Smooth muscle cell (in vitro differentiated cells): ENCODE results near the gene RAB38. TPM values are rescaled to one million over a fixed set of nuclear protein-coding genes. Genes with fewer than 3 reads are reported as not detected.

ENCODE experiments used
- DNase-seq: peaks from one replicate; lab custom pipeline; 2025; ENCODE audit not compliant: unreplicated experiment; lab: John Stamatoyannopoulos, UW
- H2AFZ ChIP-seq: fragments of 200-600 bp; sonication (generic); 2 replicates; pipeline ENCODE4 v1.6.0; 2016; ENCODE audit warnings: antibody characterized with exemption, low read depth, mild to moderate bottlenecking
- H3F3A ChIP-seq: fragments of 200-600 bp; sonication (generic); 2 replicates; pipeline ENCODE4 v1.6.0; 2017; ENCODE audit warnings: antibody characterized with exemption, low read depth
- H3K27ac ChIP-seq: fragments of 200-600 bp; sonication (generic); 2 replicates; pipeline ENCODE4 v1.5.1; 2016; ENCODE audit warnings: low read depth, mild to moderate bottlenecking
- H3K27me3 ChIP-seq: fragments of 200-600 bp; sonication (generic); 2 replicates; pipeline ENCODE4 v1.6.1; 2016; ENCODE audit warnings: low read depth, mild to moderate bottlenecking
- H3K36me3 ChIP-seq: fragments of 200-600 bp; sonication (generic); 2 replicates; pipeline ENCODE4 v1.5.1; 2016; ENCODE audit warnings: low read depth
- H3K4me1 ChIP-seq: fragments of 200-600 bp; sonication (generic); 2 replicates; pipeline ENCODE4 v1.5.1; 2016; ENCODE audit warnings: low read depth
- H3K4me2 ChIP-seq: fragments of 200-600 bp; sonication (generic); 2 replicates; pipeline ENCODE4 v1.6.0; 2016; ENCODE audit warnings: mild to moderate bottlenecking
- H3K4me3 ChIP-seq: fragments of 200-600 bp; sonication (generic); 2 replicates; pipeline ENCODE4 v1.5.1; 2016; ENCODE audit warnings: mild to moderate bottlenecking
- H3K79me2 ChIP-seq: fragments of 200-600 bp; sonication (generic); 2 replicates; pipeline ENCODE4 v1.6.0; 2016; ENCODE audit warnings: low read depth, mild to moderate bottlenecking
- H3K9ac ChIP-seq: fragments of 200-600 bp; sonication (generic); 2 replicates; pipeline ENCODE4 v1.6.0; 2016; ENCODE audit warnings: low read depth
- H3K9me3 ChIP-seq: fragments of 200-600 bp; sonication (generic); replicated peaks from 2 replicates; pipeline ENCODE4 v1.5.1; 2016; ENCODE audit warnings: low read depth
- H4K20me1 ChIP-seq: fragments of 200-600 bp; sonication (generic); 2 replicates; pipeline ENCODE4 v1.6.0; 2016; ENCODE audit warnings: low read depth
- WGBS: methylation state at CpG from one replicate; pipeline ENCODE4 v1.1.7; 2016; ENCODE audit warnings: low lambda C conversion rate; 5-methylcytosine and 5-hydroxymethylcytosine counted together
- polyA plus RNA-seq: library from polyadenylated mRNA; unstranded; fragments of >200 nt; fragmentation: Nextera tagmentation; extraction: Ambion mirVana; gene quantifications from 2 replicates; pipeline ENCODE4 v1.2.1, GENCODE V29; 2016
- total RNA-seq: library from RNA; depleted of rRNA; stranded (reverse); fragments of >200 nt; gene quantifications from 2 replicates; pipeline ENCODE4 v1.2.3, GENCODE V29; 2014
- TF ChIP-seq, protein P1 (sequence below): fragments of 200-600 bp; sonication (generic); IDR thresholded peaks from 2 replicates; pipeline ENCODE4 v1.5.1; 2017; ENCODE audit warnings: borderline replicate concordance, mild to moderate bottlenecking, antibody characterized with exemption; ENCODE audit not compliant: insufficient read depth, poor library complexity, severe bottlenecking

The RAB38 gene
- total and polyA plus RNA-seq, 2 experiments from 2014 or later: 1.9 to 8.4 TPM

DNA sequence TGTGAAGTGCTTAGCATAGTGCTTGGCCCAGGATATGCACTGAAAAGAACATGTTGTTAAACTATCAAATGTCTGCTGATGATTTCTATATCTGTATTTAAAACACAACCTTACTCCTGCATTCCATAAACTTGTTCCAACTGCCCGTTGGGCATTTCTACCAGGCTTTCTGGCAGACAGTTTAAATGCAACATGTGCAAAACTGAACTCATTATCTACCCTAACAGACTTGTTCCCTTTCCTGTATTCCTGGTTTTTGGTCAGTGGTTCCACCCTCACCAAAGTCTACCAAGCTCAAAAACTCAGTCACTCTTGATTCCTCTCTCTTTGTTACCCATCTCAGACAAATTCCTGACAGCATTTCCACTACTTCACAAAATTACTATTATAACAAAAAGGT lies 6.5 kb upstream of the RAB38 start:
- H3K9me3 ChIP-seq: no peaks in the 10 kb centered on the region
- no peak overlapping the region for H2AFZ ChIP-seq
- TF ChIP-seq, protein P1, sequence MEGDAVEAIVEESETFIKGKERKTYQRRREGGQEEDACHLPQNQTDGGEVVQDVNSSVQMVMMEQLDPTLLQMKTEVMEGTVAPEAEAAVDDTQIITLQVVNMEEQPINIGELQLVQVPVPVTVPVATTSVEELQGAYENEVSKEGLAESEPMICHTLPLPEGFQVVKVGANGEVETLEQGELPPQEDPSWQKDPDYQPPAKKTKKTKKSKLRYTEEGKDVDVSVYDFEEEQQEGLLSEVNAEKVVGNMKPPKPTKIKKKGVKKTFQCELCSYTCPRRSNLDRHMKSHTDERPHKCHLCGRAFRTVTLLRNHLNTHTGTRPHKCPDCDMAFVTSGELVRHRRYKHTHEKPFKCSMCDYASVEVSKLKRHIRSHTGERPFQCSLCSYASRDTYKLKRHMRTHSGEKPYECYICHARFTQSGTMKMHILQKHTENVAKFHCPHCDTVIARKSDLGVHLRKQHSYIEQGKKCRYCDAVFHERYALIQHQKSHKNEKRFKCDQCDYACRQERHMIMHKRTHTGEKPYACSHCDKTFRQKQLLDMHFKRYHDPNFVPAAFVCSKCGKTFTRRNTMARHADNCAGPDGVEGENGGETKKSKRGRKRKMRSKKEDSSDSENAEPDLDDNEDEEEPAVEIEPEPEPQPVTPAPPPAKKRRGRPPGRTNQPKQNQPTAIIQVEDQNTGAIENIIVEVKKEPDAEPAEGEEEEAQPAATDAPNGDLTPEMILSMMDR: no peak
- no peak overlapping the region for H3K4me2 ChIP-seq
- H3K36me3 ChIP-seq: no peaks in the 10 kb centered on the region
- no peaks in the 10 kb centered on the region for H4K20me1 ChIP-seq
- H3K4me1 ChIP-seq: no peaks in the 10 kb centered on the region
- 13% methylated on average over 1 of the region's 1 CpG for WGBS
- no peaks in the 10 kb centered on the region for H3K79me2 ChIP-seq
- H3K4me3 ChIP-seq: no peak overlapping the region
- no peak for DNase-seq
- no peaks in the 10 kb centered on the region for H3K27me3 ChIP-seq
- H3K9ac ChIP-seq: no peak overlapping the region
- H3K27ac ChIP-seq: no peak overlapping the region
- H3F3A ChIP-seq: no peaks in the 10 kb centered on the region

DNA sequence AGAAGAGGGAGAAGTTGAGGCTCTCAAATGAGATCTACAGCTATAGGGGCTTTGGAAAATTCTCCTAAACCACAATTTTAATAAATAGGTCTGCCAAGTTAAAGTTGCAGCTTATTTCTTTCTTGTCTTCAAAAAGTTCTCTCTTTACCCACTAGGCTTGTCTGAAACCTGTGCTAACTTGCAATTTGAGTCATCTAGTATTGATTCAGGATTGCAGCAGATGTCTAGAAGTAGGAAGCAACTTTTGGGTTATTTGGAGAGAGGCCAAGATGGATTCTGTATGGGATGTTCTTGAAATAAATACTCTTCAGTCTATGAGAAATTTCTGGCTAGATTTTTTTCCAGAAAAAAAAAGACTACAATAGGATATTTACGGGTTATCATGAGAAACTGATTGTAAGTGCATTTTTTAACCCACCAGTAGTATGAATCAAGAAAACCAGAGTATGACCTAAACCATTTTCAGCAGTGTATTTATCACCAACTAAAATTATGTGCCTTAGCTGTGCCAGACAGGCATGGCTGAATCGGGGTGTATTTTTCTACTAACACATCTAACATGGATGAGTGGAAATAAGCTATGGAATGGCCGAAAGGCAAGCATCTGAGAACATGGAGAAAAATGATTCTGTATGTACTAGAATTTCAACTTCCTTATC lies 4.9 kb upstream of the RAB38 start:
- Histone ChIP-seq H3K4me1 (peaks cover 7% of the 10 kb centered on the region), H3K9me3 (no peaks in the 10 kb centered on the region)

DNA sequence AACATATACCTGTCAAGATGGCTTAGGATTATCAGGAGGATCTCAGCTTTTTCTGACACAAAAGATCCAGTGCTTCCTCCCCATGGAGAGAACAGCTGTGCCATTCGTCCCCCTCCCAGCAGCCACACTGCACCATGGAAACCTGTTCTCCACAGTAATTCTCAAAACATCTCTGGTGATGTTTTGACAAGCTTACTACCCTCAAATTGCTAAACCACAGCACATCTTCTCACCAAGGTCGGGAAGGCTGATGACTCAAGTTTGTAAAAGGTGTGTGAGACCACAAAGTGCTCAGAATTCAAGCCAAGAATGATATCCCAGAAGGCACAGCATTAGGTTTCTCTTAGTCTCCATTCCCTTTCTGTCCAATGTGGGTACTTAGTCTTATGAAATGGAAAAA lies 3.9 kb upstream of the RAB38 start:
- Histone ChIP-seq H3K27ac (peak overlapping the region; percentile 33), H3K9me3 (no peaks in the 10 kb centered on the region), H3K9ac (no peak overlapping the region), H3K4me2 (no peak overlapping the region), H2AFZ (no peak overlapping the region), H3K4me3 (no peak overlapping the region), H3K36me3 (no peaks in the 10 kb centered on the region), H3K79me2 (no peaks in the 10 kb centered on the region), H4K20me1 (no peaks in the 10 kb centered on the region), H3K27me3 (no peaks in the 10 kb centered on the region), H3K4me1 (peaks cover 7% of the 10 kb centered on the region), H3F3A (no peaks in the 10 kb centered on the region)
- DNase-seq: no peak
- TF ChIP-seq, protein P1: no peak
- WGBS: 50% methylated on average over 2 of the region's 2 CpGs

More for the DNA sequence above, 4.9 kb upstream of the RAB38 start:
- Histone ChIP-seq H3F3A (no peaks in the 10 kb centered on the region), H2AFZ (no peak overlapping the region), H3K36me3 (no peaks in the 10 kb centered on the region), H3K27me3 (no peaks in the 10 kb centered on the region), H3K79me2 (no peaks in the 10 kb centered on the region), H3K9ac (no peak overlapping the region), H4K20me1 (no peaks in the 10 kb centered on the region), H3K27ac (peak overlapping the region; percentile 37), H3K4me2 (no peak overlapping the region), H3K4me3 (no peak overlapping the region)
- no peak for DNase-seq
- 78% methylated on average over 3 of the region's 3 CpGs for WGBS
- TF ChIP-seq, protein P1: no peak

DNA sequence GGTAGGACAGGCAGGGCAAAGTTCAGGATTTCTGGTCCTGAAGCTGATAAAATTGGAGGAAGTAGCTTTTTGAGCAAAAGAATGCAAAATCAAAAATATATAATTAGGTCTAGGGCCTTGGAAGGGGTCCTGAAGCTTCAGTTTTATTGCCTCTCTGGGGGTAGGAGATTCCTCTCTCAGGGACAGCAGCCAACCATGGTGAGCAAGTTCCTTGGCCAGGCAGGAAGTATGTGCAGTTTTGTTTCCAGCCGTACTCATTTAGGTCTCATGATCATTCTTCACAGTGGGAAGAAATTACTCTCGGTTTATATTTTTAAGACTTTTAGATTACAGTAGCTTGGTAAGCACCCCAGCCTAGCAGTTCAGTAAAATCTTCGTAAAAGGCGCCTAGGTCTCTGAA lies 2.9 kb upstream of the RAB38 start:
- H3K9ac ChIP-seq: no peak overlapping the region
- no peak overlapping the region for H2AFZ ChIP-seq
- no peak overlapping the region for H3K4me2 ChIP-seq
- WGBS: 93% methylated on average over 4 of the region's 4 CpGs
- peaks cover 7% of the 10 kb centered on the region for H3K4me1 ChIP-seq
- H3K27me3 ChIP-seq: no peaks in the 10 kb centered on the region
- H3K9me3 ChIP-seq: no peaks in the 10 kb centered on the region
- H3K4me3 ChIP-seq: no peak overlapping the region
- H3K27ac ChIP-seq: no peak overlapping the region
- H3K79me2 ChIP-seq: no peaks in the 10 kb centered on the region
- H3F3A ChIP-seq: no peaks in the 10 kb centered on the region
- H4K20me1 ChIP-seq: no peaks in the 10 kb centered on the region
- TF ChIP-seq, protein P1: no peak
- DNase-seq: no peak
- no peaks in the 10 kb centered on the region for H3K36me3 ChIP-seq
